Erythroblast (primary cell): ENCODE results near the gene GABBR2.

Experiments used
- DNase-seq, 2 experiments: peaks; one replicate each; lab custom pipeline; 2025; lab: John Stamatoyannopoulos, UW
- GATA1 ChIP-seq: IDR thresholded peaks from 2 replicates; pipeline ENCODE4 v1.6.1; 2011; ENCODE audit warnings: low read depth, mild to moderate bottlenecking, control low read depth, low read length, moderate library complexity
- POLR2A ChIP-seq: IDR thresholded peaks from 2 replicates; pipeline ENCODE4 v1.6.1; 2011; ENCODE audit warnings: mild to moderate bottlenecking, low read length

Gene GABBR2

DNA sequence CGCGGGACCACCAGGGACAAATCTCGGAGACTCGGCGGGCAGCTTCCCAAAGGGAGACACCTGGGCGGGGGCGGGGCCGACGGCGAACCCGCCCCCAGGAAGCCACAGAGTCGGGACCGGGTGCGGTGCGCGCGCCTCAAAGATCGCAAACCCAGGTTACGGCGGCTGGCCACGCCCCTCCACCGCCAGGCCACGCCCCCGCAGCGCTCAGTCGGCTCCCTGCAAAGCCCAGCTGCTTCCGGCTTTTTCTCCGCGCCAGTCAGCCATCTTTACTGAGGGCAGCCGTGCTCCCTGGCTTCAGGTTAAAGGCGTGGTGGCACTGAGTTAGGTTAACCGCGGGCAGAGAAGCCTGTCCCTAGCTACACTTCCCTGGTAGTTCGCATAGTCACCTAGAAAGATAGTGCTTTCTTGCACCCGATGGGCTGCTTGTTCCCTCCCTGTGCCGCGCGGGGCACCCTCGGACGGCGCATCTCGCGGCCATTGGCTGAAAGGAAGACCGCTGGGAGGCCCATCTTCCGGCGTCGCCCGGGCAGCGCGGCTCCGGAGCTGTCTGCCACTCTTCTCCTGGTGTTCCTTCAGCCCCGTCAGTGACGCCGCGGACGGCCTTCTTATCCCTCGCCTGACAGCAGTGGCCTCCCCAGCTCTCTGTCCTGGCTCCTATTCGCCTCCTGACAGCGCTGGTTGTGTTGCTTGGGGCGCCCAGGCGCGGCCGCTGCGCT, 453.0 kb downstream of the GABBR2 start, which contains the start of gene TBC1D2:
TSS of gene TBC1D2 (minus strand) at position 72 of the 719 bp plus-strand sequence. CDS start 108 bp downstream, outside the sequence.
- TF ChIP-seq GATA1 (no peak), POLR2A (peak; percentile 79)
- DNase-seq: peak; percentile 97 to 98

DNA sequence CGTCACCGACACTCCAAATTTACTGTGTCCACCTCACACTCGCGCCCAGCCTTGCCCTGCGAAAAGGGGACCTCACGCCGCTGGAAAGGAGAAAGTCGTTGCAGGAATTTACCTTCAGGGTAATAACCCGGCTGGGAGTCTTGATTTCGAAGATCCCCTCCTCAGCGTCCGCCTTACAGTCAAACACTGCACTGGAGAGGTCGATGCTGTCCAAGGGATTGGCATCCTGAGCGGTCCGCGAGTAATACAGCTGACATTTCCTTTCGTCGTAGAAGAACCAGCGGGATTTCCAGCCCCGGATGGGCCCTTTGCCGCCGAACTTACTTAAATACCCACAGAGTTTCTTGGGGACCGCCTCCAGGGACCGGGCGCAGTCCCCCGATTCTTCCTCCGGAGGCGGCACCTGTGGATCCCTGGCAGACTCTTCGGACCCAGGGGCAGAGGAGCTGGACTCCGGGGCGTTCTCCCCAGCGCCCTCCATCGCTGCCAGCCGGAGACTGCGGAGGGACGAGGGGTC, 453.6 kb downstream of the GABBR2 start:
- peak in 1 of 2 experiments; percentile 68 for DNase-seq
- TF ChIP-seq GATA1 (no peak), POLR2A (no peak)

DNA sequence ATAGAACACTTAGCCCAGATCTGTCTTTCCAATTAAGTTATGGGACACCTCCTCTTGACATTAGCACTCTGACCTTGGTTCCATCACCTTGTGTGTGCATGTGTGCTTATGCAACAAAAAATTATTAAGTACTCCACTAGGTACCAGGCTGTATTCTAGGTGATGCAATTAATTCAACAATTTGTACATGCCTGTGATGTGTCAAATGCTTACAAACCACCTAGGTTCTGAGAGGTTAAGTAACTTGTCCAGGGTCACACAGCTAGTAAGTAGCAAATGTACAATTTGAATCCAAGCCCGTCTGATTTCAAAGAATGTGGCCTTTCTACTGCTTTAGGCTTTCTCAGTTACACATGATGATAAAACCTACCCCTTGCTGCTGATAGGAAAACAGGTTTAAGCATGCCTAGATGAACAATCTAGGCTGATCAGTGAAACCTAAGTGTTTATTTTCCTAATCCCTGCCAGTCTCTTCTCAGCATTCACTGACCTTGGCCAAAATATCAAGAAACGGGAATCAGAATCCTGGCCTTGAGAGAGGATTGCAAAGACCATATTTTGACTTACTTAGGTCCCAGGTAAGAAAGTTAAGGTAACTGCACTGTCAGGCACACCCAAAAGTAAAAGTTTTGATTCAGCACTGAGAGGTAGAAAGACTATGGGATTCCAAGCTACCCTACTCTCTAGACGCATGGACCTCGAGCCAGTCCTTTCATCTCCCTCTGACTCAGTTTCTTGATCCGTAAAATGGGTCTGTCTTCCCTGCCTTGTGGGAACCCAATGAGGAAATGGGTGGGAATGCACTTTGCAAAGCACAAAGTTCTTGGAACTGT, 454.3 kb downstream of the GABBR2 start:
- DNase-seq: peak in 1 of 2 experiments; percentile 23
- TF ChIP-seq POLR2A: no peak
- TF ChIP-seq GATA1: no peak

DNA sequence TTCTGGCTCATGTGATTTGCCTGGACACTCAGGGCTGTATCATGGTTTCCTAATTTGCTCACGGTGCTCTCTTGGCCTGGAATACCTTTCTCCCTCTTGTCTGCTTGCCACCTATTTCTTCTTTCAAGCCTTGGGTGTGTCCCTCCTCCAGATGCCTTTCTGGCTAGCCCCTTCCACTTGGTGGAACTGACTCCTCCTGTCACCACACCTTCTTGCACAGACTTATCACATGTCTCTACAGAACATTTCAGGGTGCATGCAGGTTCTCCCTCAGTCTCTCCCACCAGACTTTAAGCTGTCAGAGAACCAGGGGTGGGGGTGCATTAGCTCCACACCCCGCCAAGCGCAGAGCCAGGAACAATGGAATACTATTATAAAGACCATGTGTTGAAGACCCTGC, 455.2 kb downstream of the GABBR2 start:
- no peak for TF ChIP-seq GATA1
- TF ChIP-seq POLR2A: no peak
- DNase-seq: no peak

DNA sequence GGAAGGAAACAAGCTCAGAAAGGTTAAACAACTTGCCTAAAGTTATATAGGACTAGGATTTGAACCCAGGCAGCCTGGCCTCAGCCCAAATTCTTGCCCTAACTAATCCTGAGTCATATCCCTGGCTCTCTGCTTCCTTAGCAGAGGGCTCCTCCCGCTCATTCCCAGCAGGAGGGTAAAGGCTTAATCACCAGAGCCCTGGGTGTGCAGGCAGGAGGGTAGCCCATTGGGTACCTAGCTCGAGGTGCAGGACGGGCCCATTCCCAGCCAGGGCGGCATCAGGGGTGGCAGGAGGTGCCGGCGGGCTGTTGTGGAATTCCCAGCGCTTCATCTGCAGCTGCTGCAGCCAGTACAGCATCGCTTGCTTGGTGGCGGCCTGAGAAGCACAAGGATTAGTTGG, 457.2 kb downstream of the GABBR2 start:
- DNase-seq: no peak
- TF ChIP-seq POLR2A (no peak), GATA1 (no peak)

DNA sequence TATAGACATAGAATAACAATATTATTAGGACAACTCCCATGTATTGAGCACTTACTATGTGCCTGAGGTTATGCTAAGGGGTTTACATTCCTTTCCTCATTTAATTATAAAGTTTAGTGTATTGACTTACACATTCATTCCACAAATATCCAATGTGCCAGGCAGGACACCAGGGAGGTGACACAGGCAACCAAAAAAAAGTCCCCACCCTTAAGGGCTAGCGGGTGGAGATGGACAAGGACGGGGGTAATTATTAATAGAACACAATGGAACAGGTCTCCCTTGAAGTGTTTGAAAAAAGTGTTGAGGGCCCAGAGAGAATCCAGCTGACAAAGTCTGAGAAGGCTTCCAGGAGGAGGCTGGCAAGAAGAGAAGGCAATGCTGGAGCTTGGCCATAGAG, 459.0 kb downstream of the GABBR2 start:
- no peak for DNase-seq
- no peak for TF ChIP-seq GATA1
- TF ChIP-seq POLR2A: no peak

DNA sequence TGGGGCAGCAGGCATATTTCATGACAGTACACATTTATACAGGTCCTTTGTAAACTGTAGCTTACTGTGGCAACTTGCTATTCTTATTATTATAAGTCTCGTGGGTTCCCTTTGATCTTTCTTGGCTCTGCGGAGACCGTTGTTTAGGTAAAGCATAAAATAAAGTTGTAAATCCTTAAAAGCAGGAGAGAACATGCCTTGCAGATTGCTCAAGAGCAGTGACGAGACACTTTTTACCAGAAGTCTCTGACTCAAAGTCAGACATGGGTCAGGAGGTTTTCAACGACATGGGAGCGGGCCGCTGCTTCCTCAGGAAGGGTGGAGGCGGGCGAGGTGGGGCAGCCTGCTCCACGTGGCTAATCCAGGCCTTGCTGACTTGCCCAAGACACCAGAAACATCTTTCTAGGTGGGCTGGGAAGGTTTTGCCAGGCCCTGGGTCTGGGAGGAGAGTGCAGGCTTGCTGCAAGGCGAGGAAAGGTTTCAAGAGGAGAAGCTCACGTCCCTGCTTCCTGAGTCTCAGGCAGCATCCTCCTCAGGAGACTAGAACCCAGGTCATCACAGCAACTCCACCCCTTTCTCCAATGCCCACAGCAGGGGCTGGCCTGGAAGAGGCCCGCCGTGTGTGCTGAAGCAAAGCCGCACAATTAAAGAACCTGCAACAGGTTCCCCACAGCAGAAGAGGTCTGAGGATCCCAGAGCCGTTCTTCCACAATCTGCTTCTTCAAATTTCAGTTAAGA, 459.8 kb downstream of the GABBR2 start:
- TF ChIP-seq GATA1: no peak
- TF ChIP-seq POLR2A: no peak
- DNase-seq: peak; percentile 37 to 70

DNA sequence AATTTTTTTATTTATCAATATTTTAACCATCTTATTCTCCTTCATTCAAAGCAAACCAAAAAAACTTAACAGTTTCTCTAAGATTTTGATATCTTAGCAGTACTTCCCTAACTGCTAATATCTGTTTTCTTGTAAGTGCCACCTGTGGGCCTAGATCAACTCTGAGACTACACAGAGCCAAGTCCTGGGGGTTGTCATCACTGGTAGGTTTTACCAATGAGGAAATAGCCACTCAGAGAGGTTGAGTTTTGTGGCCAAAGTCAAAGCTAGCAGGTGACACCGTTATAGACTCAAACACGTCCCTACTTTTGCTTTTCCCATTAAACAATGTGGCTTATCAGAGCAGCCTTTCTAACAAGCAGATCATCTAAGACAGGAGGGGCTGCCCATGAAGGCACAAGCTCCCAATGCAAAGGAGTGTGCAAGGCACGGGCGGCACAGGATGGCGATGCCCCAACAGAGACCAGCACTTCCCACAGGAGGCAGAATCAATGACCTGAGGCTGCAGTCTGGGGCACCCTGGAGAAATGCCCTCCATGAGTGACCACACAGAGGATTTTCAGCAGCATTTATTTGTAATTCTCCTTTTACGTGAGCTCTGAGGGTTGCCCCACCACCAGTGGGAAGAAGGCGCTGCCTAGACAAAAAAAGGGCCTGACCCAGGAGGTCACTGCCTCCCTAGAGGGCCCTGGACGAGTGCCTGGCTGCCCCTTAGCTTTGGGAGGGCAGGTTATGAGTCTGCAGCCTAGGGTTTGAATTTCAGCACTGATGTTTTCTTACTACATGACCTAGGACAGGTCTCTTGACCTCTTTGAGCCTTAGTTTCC, 460.7 kb downstream of the GABBR2 start:
- DNase-seq: no peak
- TF ChIP-seq POLR2A (no peak), GATA1 (no peak)

DNA sequence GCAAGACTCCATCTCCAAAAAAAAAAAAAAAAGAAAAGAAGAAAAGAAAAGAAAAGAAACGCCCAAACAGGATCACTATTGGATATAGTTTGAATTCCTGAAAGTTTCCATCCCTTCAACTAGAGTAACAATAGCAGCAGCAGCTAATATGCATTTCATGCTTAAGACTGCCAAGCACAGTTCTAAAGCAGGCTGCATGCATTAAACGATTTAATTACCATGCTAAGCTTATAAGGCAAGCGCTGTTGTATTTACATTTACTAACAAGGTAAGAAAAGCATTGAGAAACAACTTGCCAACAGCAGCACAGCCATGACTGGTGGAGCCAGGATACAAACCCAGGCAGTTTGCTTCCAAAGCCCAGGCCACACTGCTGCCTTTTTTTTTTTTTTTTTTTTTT, 466.3 kb downstream of the GABBR2 start:
- no peak for DNase-seq
- TF ChIP-seq GATA1 (no peak), POLR2A (no peak)

DNA sequence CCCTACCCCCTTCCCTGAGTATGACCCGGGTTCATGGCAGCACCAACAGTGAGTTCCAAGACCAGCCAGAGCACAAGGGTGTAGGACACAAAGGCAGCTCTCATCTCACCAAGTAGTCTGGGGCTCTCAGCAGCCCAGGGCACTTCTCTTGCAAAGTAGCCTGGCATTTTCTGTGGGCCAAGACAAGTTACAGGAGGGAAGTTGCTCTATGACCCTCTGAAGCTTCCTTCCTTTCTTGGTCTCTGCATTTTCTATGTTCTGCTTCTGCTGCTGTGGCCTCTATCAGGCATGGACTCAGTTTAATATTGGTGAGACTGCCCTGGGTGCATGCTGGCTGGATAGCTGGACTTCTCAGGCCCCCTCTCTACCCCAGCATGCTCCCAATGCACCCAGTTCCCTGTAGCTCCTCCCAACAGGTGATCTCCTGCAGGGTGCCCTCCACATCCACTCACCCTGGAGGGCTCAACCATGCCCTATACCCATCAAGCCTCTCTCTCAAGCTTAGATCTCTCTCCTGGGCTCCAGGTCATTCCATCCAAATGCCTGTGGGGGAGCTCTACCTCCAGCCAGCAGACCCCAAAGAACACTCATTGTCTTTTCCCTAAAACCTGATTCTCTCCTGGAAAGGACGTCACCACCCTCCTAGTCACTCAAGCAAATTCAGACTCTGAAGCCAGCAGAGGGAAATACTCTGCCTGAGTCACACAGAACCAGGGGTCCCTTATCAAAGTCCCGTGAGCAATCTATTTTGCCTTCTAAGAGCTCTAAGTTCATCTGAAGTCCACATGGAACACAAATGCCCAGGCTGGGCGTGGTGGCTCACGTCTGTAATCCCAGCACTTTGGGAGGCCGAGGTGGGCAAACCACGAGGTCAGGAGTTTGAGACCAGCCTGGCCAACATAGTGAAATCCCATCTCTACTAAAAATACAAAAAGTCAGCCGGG, 467.1 kb downstream of the GABBR2 start:
- peak in 1 of 2 experiments; percentile 11 for DNase-seq
- TF ChIP-seq POLR2A (no peak), GATA1 (no peak)

DNA sequence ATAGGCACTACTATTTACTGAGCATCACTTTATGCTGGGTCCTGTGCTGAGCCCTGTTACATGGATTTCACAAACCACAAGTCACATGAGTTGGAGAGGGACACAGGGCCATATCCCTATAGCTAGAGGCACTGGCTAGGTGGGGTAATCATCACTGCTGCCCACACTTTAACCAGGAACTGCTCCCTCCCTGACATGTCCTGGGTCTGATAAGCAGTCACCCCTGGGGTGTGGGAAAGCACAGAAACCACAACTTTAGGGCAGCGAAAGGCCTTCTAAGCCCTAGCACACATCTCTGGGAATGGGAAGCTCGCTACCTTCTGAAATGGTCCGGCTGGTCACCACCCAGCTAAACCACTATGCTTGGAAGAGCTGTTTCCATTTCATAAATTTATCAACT, 468.3 kb downstream of the GABBR2 start:
- no peak for TF ChIP-seq POLR2A
- no peak for TF ChIP-seq GATA1

More for the DNA sequence above, 468.3 kb downstream of the GABBR2 start:
- peak; percentile 63 to 75 for DNase-seq
